H9 (cell line): Measurements from ENCODE around the gene ASTN2. TPM values are rescaled to one million over a fixed set of nuclear protein-coding genes. Genes with fewer than 3 reads are reported as not detected.

Experiments
- DNase-seq: peaks from one replicate; pipeline ENCODE4 v3.0.0-alpha.2; 2017
- H2AFZ ChIP-seq: one replicate; pipeline ENCODE4 v1.6.1; 2013; ENCODE audit warnings: mild to moderate bottlenecking, low read length, control low read depth, moderate library complexity
- H2AK5ac ChIP-seq: 2 replicates; pipeline ENCODE4 v1.6.1; 2013; ENCODE audit warnings: low read length, control low read depth, mixed read lengths; ENCODE audit not compliant: insufficient read length
- H2BK120ac ChIP-seq: one replicate; pipeline ENCODE4 v1.6.1; 2013; ENCODE audit warnings: low read depth, mild to moderate bottlenecking, low read length, control low read depth, inconsistent platforms; ENCODE audit not compliant: poor library complexity, severe bottlenecking
- H2BK12ac ChIP-seq: 2 replicates; pipeline ENCODE4 v1.6.1; 2013; ENCODE audit warnings: low read length, control low read depth, mixed read lengths, low read depth; ENCODE audit not compliant: insufficient read length
- H2BK15ac ChIP-seq: 2 replicates; pipeline ENCODE4 v1.6.1; 2013; ENCODE audit warnings: low read depth, low read length, control low read depth
- H2BK20ac ChIP-seq: one replicate; pipeline ENCODE4 v1.6.1; 2013; ENCODE audit warnings: low read depth, mild to moderate bottlenecking, low read length, control low read depth, inconsistent platforms; ENCODE audit not compliant: poor library complexity, severe bottlenecking
- H2BK5ac ChIP-seq: 2 replicates; pipeline ENCODE4 v1.6.1; 2013; ENCODE audit warnings: low read length, control low read depth, mixed read lengths; ENCODE audit not compliant: insufficient read length
- H3K14ac ChIP-seq: 2 replicates; pipeline ENCODE4 v1.6.1; 2013; ENCODE audit warnings: low read length, control low read depth; ENCODE audit not compliant: insufficient read depth
- H3K18ac ChIP-seq: 2 replicates; pipeline ENCODE4 v1.6.1; 2013; ENCODE audit warnings: low read depth, mild to moderate bottlenecking, mixed read lengths, low read length, control low read depth; ENCODE audit not compliant: insufficient read length
- H3K23ac ChIP-seq: 2 replicates; pipeline ENCODE4 v1.6.1; 2013; ENCODE audit warnings: low read length, control low read depth, mixed read lengths, low read depth; ENCODE audit not compliant: insufficient read length
- H3K23me2 ChIP-seq: 2 replicates; pipeline ENCODE4 v1.6.1; 2013; ENCODE audit warnings: low read depth, mild to moderate bottlenecking, mixed read lengths, low read length, control low read depth; ENCODE audit not compliant: insufficient read length, poor library complexity, severe bottlenecking
- H3K27ac ChIP-seq: 2 replicates; pipeline ENCODE4 v1.5.1; 2013; ENCODE audit warnings: low read length, control low read depth, mixed read lengths, low read depth; ENCODE audit not compliant: insufficient read length
- H3K27me3 ChIP-seq: 2 replicates; pipeline ENCODE4 v1.6.1; 2013; ENCODE audit warnings: low read length, control low read depth, inconsistent platforms; ENCODE audit not compliant: insufficient read depth
- H3K4ac ChIP-seq: 2 replicates; pipeline ENCODE4 v1.6.1; 2013; ENCODE audit warnings: low read depth, mild to moderate bottlenecking, control low read depth, inconsistent platforms, low read length, moderate library complexity
- H3K4me1 ChIP-seq: 2 replicates; pipeline ENCODE4 v1.6.1; 2013; ENCODE audit warnings: low read length, control low read depth, inconsistent platforms; ENCODE audit not compliant: insufficient read depth
- H3K4me2 ChIP-seq: 2 replicates; pipeline ENCODE4 v1.6.1; 2013; ENCODE audit warnings: low read length, control low read depth, mixed read lengths; ENCODE audit not compliant: insufficient read length, insufficient read depth
- H3K56ac ChIP-seq: 2 replicates; pipeline ENCODE4 v1.6.1; 2013; ENCODE audit warnings: low read depth, mild to moderate bottlenecking, mixed read lengths, low read length, control low read depth; ENCODE audit not compliant: insufficient read length
- H3K79me1 ChIP-seq: 2 replicates; pipeline ENCODE4 v1.6.1; 2013; ENCODE audit warnings: low read depth, mild to moderate bottlenecking, moderate library complexity, low read length, control low read depth, inconsistent platforms; ENCODE audit not compliant: insufficient read depth, poor library complexity, severe bottlenecking
- H3K79me2 ChIP-seq: 2 replicates; pipeline ENCODE4 v1.6.1; 2013; ENCODE audit warnings: low read length, control low read depth, inconsistent platforms; ENCODE audit not compliant: insufficient read depth
- H3K9ac ChIP-seq: 2 replicates; pipeline ENCODE4 v1.6.1; 2013; ENCODE audit warnings: low read length, control low read depth, mixed read lengths; ENCODE audit not compliant: insufficient read length; ENCODE audit errors: extremely low read depth
- H3K9me3 ChIP-seq: one replicate; pipeline ENCODE4 v1.6.1; 2013; ENCODE audit warnings: low read depth, low read length, inconsistent platforms; ENCODE audit not compliant: control insufficient read depth
- H3T11ph ChIP-seq: one replicate; pipeline ENCODE4 v1.6.1; 2013; ENCODE audit warnings: mild to moderate bottlenecking, low read length, control low read depth, inconsistent platforms
- H4K20me1 ChIP-seq: one replicate; pipeline ENCODE4 v1.6.1; 2013; ENCODE audit not compliant: control insufficient read depth, insufficient read length, insufficient read depth
- H4K5ac ChIP-seq: 2 replicates; pipeline ENCODE4 v1.6.1; 2013; ENCODE audit warnings: low read depth, mild to moderate bottlenecking, mixed read lengths, low read length, control low read depth; ENCODE audit not compliant: insufficient read length
- H4K8ac ChIP-seq: replicated peaks from 2 replicates; pipeline ENCODE4 v1.6.1; 2013; ENCODE audit warnings: low read length, control low read depth, mixed read lengths, low read depth; ENCODE audit not compliant: insufficient read length
- H4K91ac ChIP-seq: 2 replicates; pipeline ENCODE4 v1.6.1; 2013; ENCODE audit warnings: low read depth, mild to moderate bottlenecking, moderate library complexity, mixed read lengths, low read length, control low read depth; ENCODE audit not compliant: insufficient read length
- H3K27ac Mint-ChIP-seq, 3 experiments: 2 replicates in 2 of 3; 3 replicates in 1 of 3; pipeline ENCODE4 v1.8.0; 2020 to 2021; ENCODE audit warnings: mixed read lengths in 3 of 3, mild to moderate bottlenecking in 1 of 3, moderate library complexity in 1 of 3
- H3K27me3 Mint-ChIP-seq: 2 replicates; pipeline ENCODE4 v1.8.0; 2021; ENCODE audit warnings: low read depth, mild to moderate bottlenecking, moderate library complexity, mixed read lengths
- H3K36me3 Mint-ChIP-seq, 3 experiments: 2 replicates in 2 of 3; 3 replicates in 1 of 3; pipeline ENCODE4 v1.8.0; 2020 to 2021; ENCODE audit warnings: low read depth in 3 of 3, mixed read lengths in 3 of 3; ENCODE audit not compliant: insufficient read depth in 1 of 3
- H3K4me1 Mint-ChIP-seq, 2 experiments: 2 replicates each; pipeline ENCODE4 v1.8.0; 2020; ENCODE audit warnings: mixed read lengths in 2 of 2
- H3K4me3 Mint-ChIP-seq, 2 experiments: 2 replicates in 1 of 2; 3 replicates in 1 of 2; pipeline ENCODE4 v1.8.0; 2020 to 2021; ENCODE audit warnings: mild to moderate bottlenecking in 2 of 2, mixed read lengths in 2 of 2, moderate library complexity in 1 of 2
- H3K9me3 Mint-ChIP-seq, 2 experiments: 2 replicates in 1 of 2; 3 replicates in 1 of 2; pipeline ENCODE4 v1.8.0; 2020; ENCODE audit warnings: mild to moderate bottlenecking in 2 of 2, mixed read lengths in 2 of 2, moderate library complexity in 1 of 2
- CTCF ChIP-seq: fragments of 200-600 bp; sonication (generic); conservative IDR thresholded peaks from 3 replicates; pipeline ENCODE4 v1.8.0; 2021; ENCODE audit warnings: antibody characterized with exemption, mild to moderate bottlenecking
- WGBS: extraction: QIAGEN DNeasy Blood & Tissue Kit; methylation state at CpG from one replicate; pipeline ENCODE4 v1.1.7; 2013; ENCODE audit warnings: missing lambda C conversion rate, low lambda C conversion rate, mixed read lengths; ENCODE audit not compliant: insufficient read length; ENCODE audit errors: extremely low coverage; 5-methylcytosine and 5-hydroxymethylcytosine counted together
- total RNA-seq: library from RNA; stranded (reverse); gene quantifications from 2 replicates; pipeline ENCODE4 v1.2.1, GENCODE V29; 2021

The ASTN2 gene
- total RNA-seq, 1 experiment from 2014 or later: 9.7 TPM

- no peak overlapping the region for H4K5ac ChIP-seq
- WGBS: no CpG with 5 or more reads among the region's 4 CpGs
- H3K9ac ChIP-seq: no peak overlapping the region
- no peak overlapping the region for H4K8ac ChIP-seq
- no peak overlapping the region for H2BK15ac ChIP-seq
- no peaks in the 10 kb centered on the region for H3K9me3 ChIP-seq
- Mint-ChIP-seq H3K4me1 (peaks cover 21 to 35% of the 10 kb centered on the region in 2 experiments), H3K9me3 (no peaks in the 10 kb centered on the region), H3K4me3 (no peak overlapping the region), H3K27me3 (peaks cover 2% of the 10 kb centered on the region), H3K36me3 (no peaks in the 10 kb centered on the region; a peak in 1 of 7 replicates), H3K27ac (peak overlapping the region in 2 of 3 experiments; percentile 84 to 86; a peak in 5 of 7 replicates)
- no peak overlapping the region for H2BK120ac ChIP-seq
- no peak overlapping the region for H4K91ac ChIP-seq
- H3K79me1 ChIP-seq: no peaks in the 10 kb centered on the region
- DNase-seq: no peak
- H3K79me2 ChIP-seq: no peaks in the 10 kb centered on the region
- no peak overlapping the region for H3T11ph ChIP-seq
- H3K27me3 ChIP-seq: no peaks in the 10 kb centered on the region
- H3K27ac ChIP-seq: no peak overlapping the region
- no peak overlapping the region for H2AK5ac ChIP-seq
- no peaks in the 10 kb centered on the region for H4K20me1 ChIP-seq
- H2BK5ac ChIP-seq: no peak overlapping the region
- H3K4me1 ChIP-seq: 0 out of 2 replicates have a peak, but pooled peaks cover 1% of the 10 kb centered on the region
- H3K23ac ChIP-seq: no peak overlapping the region
- H2AFZ ChIP-seq: no peak overlapping the region
- H2BK20ac ChIP-seq: no peak overlapping the region
- H3K4me2 ChIP-seq: no peak overlapping the region
- no peak overlapping the region for H3K14ac ChIP-seq
- no peaks in the 10 kb centered on the region for H3K23me2 ChIP-seq
- TF ChIP-seq CTCF: no peak
- H3K56ac ChIP-seq: no peak overlapping the region
- no peak overlapping the region for H3K4ac ChIP-seq
- H3K18ac ChIP-seq: no peak overlapping the region
- no peak overlapping the region for H2BK12ac ChIP-seq
These were observed 20.2 kb downstream of the ASTN2 start for GRCh38 chr9:117394655-117395054.
